ENCODE results near the gene MATN4. TPM values are rescaled to one million over a fixed set of nuclear protein-coding genes. Genes with fewer than 3 reads are reported as not detected.

MATN4 gene
- total RNA-seq, 1 experiment from 2014 or later = 0.64 TPM

- H3K36me3 ChIP-seq (ENCODE audit: control insufficient read depth in 1 of 2, insufficient read depth in 2 of 2, low read length in 2 of 2) = no peaks in the 10 kb centered on the region
- TF ChIP-seq RAD21 (IDR thresholded peaks at IDR 0.05; ENCODE audit: low read depth) = no peak
- no peak for TF ChIP-seq CBX3 (IDR thresholded peaks at IDR 0.05; ENCODE audit: low read depth)
- TF ChIP-seq SP1 (IDR thresholded peaks at IDR 0.05; ENCODE audit: low read depth) = no peak
- TF ChIP-seq ZNF274 (IDR thresholded peaks at IDR 0.05; ENCODE audit: low read depth, low read length) = no peak
- no peak for TF ChIP-seq ZBTB33 (IDR thresholded peaks at IDR 0.05; ENCODE audit: extremely low read depth, insufficient replicate concordance, low read length)
- no peak for TF ChIP-seq CEBPB (IDR thresholded peaks at IDR 0.05; ENCODE audit: low read depth)
- no peak for TF ChIP-seq EZH2phosphoT487 (IDR thresholded peaks at IDR 0.05; ENCODE audit: borderline replicate concordance)
- TF ChIP-seq ZFX (IDR thresholded peaks at IDR 0.05) = no peak
- TF ChIP-seq JUND (IDR thresholded peaks at IDR 0.05) = no peak
- TF ChIP-seq FOSL1 (IDR thresholded peaks at IDR 0.05; ENCODE audit: low read depth) = no peak
- TF ChIP-seq MAX (IDR thresholded peaks at IDR 0.05) = no peak
- no peak for TF ChIP-seq ATF3 (IDR thresholded peaks at IDR 0.05)
- H3K79me2 ChIP-seq (ENCODE audit: insufficient read depth, low read length) = no peaks in the 10 kb centered on the region
- RAD21 ChIA-PET (ENCODE audit: low non-redundant PET in 1 of 2, low total read pairs in 2 of 2, uncharacterized antibody in 2 of 2, unreplicated experiment in 2 of 2) = no interaction called here
- H3K9me3 ChIP-seq (ENCODE audit: control insufficient read depth in 1 of 2, insufficient read depth in 1 of 2, low read depth in 1 of 2, low read length in 2 of 2) = no peaks in the 10 kb centered on the region
- DNase-seq (ENCODE audit: low read depth, low spot score) (no peak), ATAC-seq (no peak)
- H2AFZ ChIP-seq (ENCODE audit: low read depth, low read length, poor library complexity, severe bottlenecking) = no peak overlapping the region
- no TSS peak for BruUV-seq (replicated peaks)
- H3K9me2 ChIP-seq (ENCODE audit: insufficient read depth) = no peaks in the 10 kb centered on the region
- H3K4me3 ChIP-seq (replicated peaks in 1 of 2; ENCODE audit: low read depth in 1 of 2, low read length in 2 of 2) = no peak overlapping the region
- H3K27me3 ChIP-seq (ENCODE audit: insufficient read depth, low read length) = no peaks in the 10 kb centered on the region
- POLR2A ChIA-PET = no interaction called here
- no peaks in the 10 kb centered on the region for H4K20me1 ChIP-seq (ENCODE audit: insufficient read depth)
- peaks cover 10 to 11% of the 10 kb centered on the region in 2 experiments; a peak in 2 of 4 replicates for H3K4me1 ChIP-seq (ENCODE audit: control insufficient read depth in 1 of 2, insufficient read depth in 2 of 2, low read length in 2 of 2)
- H3K27ac ChIP-seq (ENCODE audit: low read depth, low read length) = no peak overlapping the region
- no peak overlapping the region for H3K4me2 ChIP-seq (ENCODE audit: low read length)
- no peak overlapping the region for H3K9ac ChIP-seq (ENCODE audit: low read length)
- CTCF ChIA-PET = no interaction called here
- intact Hi-C loops (cut with micrococcal nuclease) = no loop called here
Observed at GRCh38 chr20:45257161-45257560, 50.9 kb downstream of the MATN4 start.
